Fibroblast of lung (primary cell): ENCODE measurements around the gene C1orf232. TPM values are rescaled to one million over a fixed set of nuclear protein-coding genes. Genes with fewer than 3 reads are reported as not detected.

Experiments used
- DNase-seq, 2 donors: peaks; one replicate each; pipeline versions ENCODE4 v3.0.0 to v3.0.0-alpha.2; 2010; ENCODE audit warnings: low read depth in 2 of 2
- H2AFZ ChIP-seq: 2 replicates; pipeline ENCODE4 v1.5.1; 2012; ENCODE audit warnings: low read length, control low read depth, inconsistent platforms
- H3K27ac ChIP-seq: 2 replicates; pipeline ENCODE4 v1.5.1; 2011; ENCODE audit warnings: low read length, control low read depth; ENCODE audit not compliant: insufficient read depth
- H3K27me3 ChIP-seq: 2 replicates; pipeline ENCODE4 v1.5.1; 2011; ENCODE audit warnings: mild to moderate bottlenecking, low read length; ENCODE audit not compliant: control insufficient read depth, insufficient read depth
- H3K36me3 ChIP-seq: 2 replicates; pipeline ENCODE4 v1.5.1; 2011; ENCODE audit warnings: low read length; ENCODE audit not compliant: control insufficient read depth, insufficient read depth
- H3K4me1 ChIP-seq: 2 replicates; pipeline ENCODE4 v1.5.1; 2011; ENCODE audit warnings: low read length; ENCODE audit not compliant: control insufficient read depth, insufficient read depth; ENCODE audit errors: extremely low read depth
- H3K4me2 ChIP-seq: 2 replicates; pipeline ENCODE4 v1.5.1; 2011; ENCODE audit warnings: low read length, control low read depth; ENCODE audit not compliant: insufficient read depth; ENCODE audit errors: extremely low read depth
- H3K4me3 ChIP-seq, 4 experiments: fragments of 200-600 bp in 1 of 4; sonication (generic) in 1 of 4; replicated peaks in 1 of 4; 2 replicates each; pipeline ENCODE4 v1.5.1; 2011 to 2016; ENCODE audit warnings: low read length in 4 of 4, low read depth in 3 of 4, mild to moderate bottlenecking in 3 of 4, control low read depth in 2 of 4, inconsistent platforms in 1 of 4, mixed read lengths in 1 of 4; ENCODE audit not compliant: insufficient read depth in 1 of 4; ENCODE audit errors: control extremely low read depth in 1 of 4
- H3K79me2 ChIP-seq: 2 replicates; pipeline ENCODE4 v1.5.1; 2012; ENCODE audit warnings: mild to moderate bottlenecking, low read length, inconsistent platforms; ENCODE audit not compliant: control insufficient read depth, insufficient read depth
- H3K9ac ChIP-seq: 2 replicates; pipeline ENCODE4 v1.5.1; 2011; ENCODE audit warnings: mild to moderate bottlenecking, low read length, control low read depth; ENCODE audit not compliant: insufficient read depth
- H3K9me3 ChIP-seq: 2 replicates; pipeline ENCODE4 v1.5.1; 2012; ENCODE audit warnings: low read depth, low read length; ENCODE audit not compliant: control insufficient read depth, insufficient read depth
- H4K20me1 ChIP-seq: 2 replicates; pipeline ENCODE4 v1.5.1; 2011; ENCODE audit warnings: low read length; ENCODE audit not compliant: control insufficient read depth, insufficient read depth; ENCODE audit errors: extremely low read depth
- CTCF ChIP-seq, 2 donors: IDR thresholded peaks in 1 of 2; conservative IDR thresholded peaks in 1 of 2; 1 replicate in 1 of 2; 2 replicates in 1 of 2; pipeline ENCODE4 v1.5.1; 2011 to 2012; ENCODE audit warnings: low read length in 2 of 2, control low read depth in 1 of 2, inconsistent platforms in 1 of 2, low read depth in 1 of 2, mild to moderate bottlenecking in 1 of 2
- EZH2 ChIP-seq: IDR thresholded peaks from 2 replicates; pipeline ENCODE4 v1.5.1; 2012; ENCODE audit warnings: low read length, control low read depth, mild to moderate bottlenecking; ENCODE audit errors: missing control alignments
- polyA plus RNA-seq, 2 donors: library from polyadenylated mRNA; depleted of rRNA in 1 of 2; stranded (reverse) in 1 of 2; unstranded in 1 of 2; fragments of >200 nt; gene quantifications; 2 replicates each; pipeline ENCODE4 v1.2.1, GENCODE V29; 2011 to 2012; ENCODE audit warnings: missing spikeins in 1 of 2
- total RNA-seq: library from RNA; depleted of rRNA; stranded (reverse); fragments of >200 nt; gene quantifications from 2 replicates; pipeline ENCODE4 v1.2.1, GENCODE V29; 2014

Gene C1orf232
- total and polyA plus RNA-seq, 2 donors (not counting 1 experiment from before 2014, with no cell fraction given): not detected

DNA sequence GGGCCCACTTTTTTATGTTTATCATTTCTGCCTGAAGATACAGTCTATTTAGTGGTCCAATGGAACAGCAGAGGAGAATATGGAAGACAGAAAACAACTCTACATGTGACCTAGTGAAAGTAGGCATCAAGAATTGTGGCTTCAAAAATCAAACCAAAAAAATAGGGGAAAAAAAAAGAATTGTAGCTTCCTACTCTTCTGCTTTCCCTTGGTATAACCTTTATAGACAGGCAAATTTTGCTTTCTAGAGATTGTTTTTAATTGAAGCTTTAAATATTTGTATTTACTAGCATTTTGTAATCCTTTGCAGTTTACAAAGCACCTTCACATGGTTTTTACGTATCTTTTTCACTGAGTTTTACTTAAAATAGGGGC, 42.8 kb downstream of the C1orf232 start:
- no peak for DNase-seq
- Histone ChIP-seq H3K27me3 (no peaks in the 10 kb centered on the region), H3K4me3 (no peak overlapping the region), H3K9me3 (no peaks in the 10 kb centered on the region), H3K9ac (no peak overlapping the region), H3K27ac (no peak overlapping the region), H3K4me1 (peaks cover 3% of the 10 kb centered on the region), H3K79me2 (no peaks in the 10 kb centered on the region), H4K20me1 (no peaks in the 10 kb centered on the region), H2AFZ (no peak overlapping the region), H3K4me2 (no peak overlapping the region), H3K36me3 (no peaks in the 10 kb centered on the region)
- TF ChIP-seq CTCF (conservative IDR thresholded peaks at IDR 0.05 in 1 of 2, IDR thresholded peaks at IDR 0.05 in 1 of 2; ENCODE audit: low read depth in 1 of 2, low read length in 2 of 2) (no peak), EZH2 (no peak)

DNA sequence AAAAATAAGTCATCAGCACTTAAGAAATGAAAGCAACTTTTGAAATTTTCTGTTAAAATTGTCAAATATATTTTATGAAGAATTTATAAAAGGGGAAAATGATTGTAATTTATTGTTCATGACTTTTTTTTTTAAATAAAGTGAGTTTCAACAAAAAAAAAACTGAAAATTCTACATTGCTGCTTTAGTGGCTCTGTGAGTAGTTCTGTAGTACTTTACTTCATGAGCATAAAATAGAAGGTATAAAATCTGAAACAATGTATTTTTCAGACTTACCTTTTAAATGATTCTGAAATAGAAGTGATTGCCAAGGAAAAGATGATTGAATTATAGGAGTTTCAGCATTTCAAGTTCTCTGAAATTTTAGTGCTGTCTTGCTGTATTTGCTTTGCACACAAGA, 43.4 kb downstream of the C1orf232 start:
- Histone ChIP-seq H3K27ac (no peak overlapping the region), H4K20me1 (no peaks in the 10 kb centered on the region), H2AFZ (no peak overlapping the region), H3K9me3 (no peaks in the 10 kb centered on the region), H3K9ac (no peak overlapping the region), H3K27me3 (no peaks in the 10 kb centered on the region), H3K4me3 (no peak overlapping the region), H3K36me3 (no peaks in the 10 kb centered on the region), H3K79me2 (no peaks in the 10 kb centered on the region), H3K4me2 (no peak overlapping the region), H3K4me1 (peaks cover 3% of the 10 kb centered on the region)
- no peak for DNase-seq
- no peak for TF ChIP-seq CTCF (conservative IDR thresholded peaks at IDR 0.05 in 1 of 2, IDR thresholded peaks at IDR 0.05 in 1 of 2; ENCODE audit: low read depth in 1 of 2, low read length in 2 of 2)
- TF ChIP-seq EZH2: no peak

- Histone ChIP-seq H3K27ac (no peak overlapping the region), H3K36me3 (no peaks in the 10 kb centered on the region)
These were observed 44.1 kb downstream of the C1orf232 start for GRCh38 chr1:26124418-26125331.

More at GRCh38 chr1:26124418-26125331, 44.1 kb downstream of the C1orf232 start:
- Histone ChIP-seq H2AFZ (no peak overlapping the region), H3K9ac (no peak overlapping the region), H3K4me1 (peaks cover 3% of the 10 kb centered on the region), H3K79me2 (no peaks in the 10 kb centered on the region), H3K4me2 (no peak overlapping the region), H3K27me3 (no peaks in the 10 kb centered on the region), H3K4me3 (no peak overlapping the region), H3K9me3 (no peaks in the 10 kb centered on the region), H4K20me1 (no peaks in the 10 kb centered on the region)
- DNase-seq: no peak
- TF ChIP-seq EZH2 (no peak), CTCF (conservative IDR thresholded peaks at IDR 0.05 in 1 of 2, IDR thresholded peaks at IDR 0.05 in 1 of 2; ENCODE audit: low read depth in 1 of 2, low read length in 2 of 2) (no peak)
